HG02970 (cell line): Measurements from ENCODE around the gene POFUT1.
"Not testable (repeated sequence)": the region's sequence is repeated elsewhere in the genome, so short reads cannot be mapped to it uniquely, and the experiment has no call there.

ENCODE experiments used
- ATAC-seq: cut with Tn5 transposase; IDR thresholded peaks from one replicate; pipeline ENCODE4 v1.9.1; 2021; ENCODE audit warnings: mild to moderate bottlenecking, moderate library complexity, moderate number of reproducible peaks; ENCODE audit not compliant: unreplicated experiment, low FRiP score

POFUT1 gene

DNA sequence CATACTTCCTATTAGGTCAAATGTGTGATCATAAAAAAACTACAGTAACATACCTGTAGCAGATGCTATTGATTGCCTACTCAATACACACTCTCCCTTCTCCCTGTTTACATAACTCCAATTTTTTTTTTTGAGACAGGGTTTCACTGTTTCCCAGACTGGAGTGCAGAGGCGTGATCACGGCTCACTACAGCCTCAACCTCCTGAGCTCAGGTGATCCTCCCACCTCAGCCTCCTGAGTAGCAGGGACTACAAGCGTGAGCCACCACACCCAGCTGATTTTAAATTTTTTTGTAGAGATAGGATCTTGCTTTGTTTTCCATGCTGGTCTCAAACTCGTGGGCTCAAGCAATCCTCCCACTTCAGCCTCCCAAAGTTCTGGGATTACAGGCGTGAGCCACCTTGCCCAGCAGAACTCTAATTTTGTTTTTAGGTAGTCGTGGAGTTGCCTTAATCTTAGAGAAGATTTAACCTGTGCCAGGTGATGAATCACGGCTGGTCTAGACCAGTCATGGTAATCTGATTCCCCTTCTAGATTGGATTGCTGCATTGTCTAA lies 55.8 kb downstream of the POFUT1 start:
- ATAC-seq: no peak

DNA sequence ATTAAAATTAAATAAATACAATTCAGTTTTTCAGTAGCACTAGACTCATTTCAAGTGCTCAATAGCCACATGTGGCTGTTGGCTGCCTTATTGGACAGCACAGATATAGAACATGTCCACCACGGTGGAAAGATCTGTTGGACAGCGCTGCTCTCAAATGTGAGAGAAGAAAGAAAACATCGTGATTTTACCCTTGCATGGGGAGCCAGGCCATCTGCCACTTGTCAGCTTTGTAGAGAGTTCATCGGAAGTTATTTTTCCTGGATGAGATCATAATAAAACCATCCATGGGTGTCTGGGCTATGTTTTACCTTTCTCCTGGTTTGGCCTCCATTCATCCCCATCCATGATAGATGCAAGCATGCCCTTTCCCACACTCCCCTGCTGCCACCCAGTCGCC lies 63.9 kb downstream of the POFUT1 start:
- ATAC-seq: no peak

- no peak for ATAC-seq
Observed at GRCh38 chr20:32274359-32274758, 66.7 kb downstream of the POFUT1 start.

DNA sequence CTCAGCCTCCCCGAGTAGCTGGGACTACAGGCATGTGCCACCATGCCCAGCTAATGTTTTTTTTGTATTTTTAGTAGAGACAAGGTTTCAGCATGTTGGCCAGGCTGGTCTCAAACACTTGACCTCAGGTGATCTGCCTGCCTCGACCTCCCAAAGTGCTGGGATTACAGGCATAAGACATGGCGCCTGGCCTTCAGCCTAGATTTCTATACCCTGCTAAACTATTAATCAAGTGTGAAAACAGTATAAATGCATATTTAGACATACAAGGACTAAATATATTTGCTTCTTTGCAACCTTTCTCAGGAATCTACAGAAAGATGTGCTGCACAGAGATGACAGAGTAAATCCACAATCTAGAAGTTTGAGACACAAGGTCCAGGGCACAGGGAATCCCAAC lies 67.5 kb downstream of the POFUT1 start:
- ATAC-seq: not testable (repeated sequence)

DNA sequence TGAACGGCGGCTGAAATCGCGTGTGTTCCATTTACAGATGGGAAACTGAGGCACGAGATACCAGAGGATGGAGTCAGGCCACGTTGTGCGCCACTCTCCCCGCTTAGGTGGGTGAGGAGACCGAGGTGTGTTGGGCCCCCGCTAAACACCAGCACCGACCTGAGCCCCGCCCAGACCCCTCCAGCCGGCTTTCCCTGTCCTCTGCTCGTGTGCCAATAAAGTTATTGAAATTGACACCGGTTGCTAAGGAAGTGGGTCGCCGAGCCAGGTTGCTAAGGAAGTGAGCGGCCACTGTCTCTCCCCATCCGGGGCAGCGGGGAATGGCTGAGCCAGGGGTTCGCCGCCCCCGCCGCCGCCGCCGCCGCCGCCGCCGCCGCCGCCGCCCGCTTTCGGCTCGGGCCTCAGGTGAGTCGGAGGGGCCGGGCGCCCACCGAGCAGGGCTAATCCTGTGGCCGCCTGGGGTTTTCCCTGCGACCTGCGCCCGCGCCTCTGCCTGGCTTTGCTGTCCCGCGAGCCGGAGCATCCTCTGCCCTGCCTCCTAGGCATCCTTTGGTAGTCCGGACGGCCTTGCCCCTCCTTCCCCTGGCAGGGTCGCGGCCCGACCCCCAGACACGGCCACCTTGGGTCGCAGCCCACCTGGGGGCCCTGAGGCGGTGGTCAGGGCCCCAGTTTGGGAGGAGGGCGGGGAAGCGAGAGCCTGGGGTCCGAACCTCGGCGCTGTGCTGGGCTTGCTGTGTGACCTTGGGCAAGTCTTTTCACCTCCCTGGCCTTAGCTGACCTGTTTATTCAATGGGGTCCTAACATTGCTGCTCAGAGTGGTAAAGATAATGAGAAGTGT lies 69.9 kb downstream of the POFUT1 start, which contains the start of gene KIF3B:
KIF3B (plus strand) TSS at position 291 of the 838 bp plus-strand sequence. CDS start 32,127 bp downstream, outside the sequence.
- no peak for ATAC-seq

DNA sequence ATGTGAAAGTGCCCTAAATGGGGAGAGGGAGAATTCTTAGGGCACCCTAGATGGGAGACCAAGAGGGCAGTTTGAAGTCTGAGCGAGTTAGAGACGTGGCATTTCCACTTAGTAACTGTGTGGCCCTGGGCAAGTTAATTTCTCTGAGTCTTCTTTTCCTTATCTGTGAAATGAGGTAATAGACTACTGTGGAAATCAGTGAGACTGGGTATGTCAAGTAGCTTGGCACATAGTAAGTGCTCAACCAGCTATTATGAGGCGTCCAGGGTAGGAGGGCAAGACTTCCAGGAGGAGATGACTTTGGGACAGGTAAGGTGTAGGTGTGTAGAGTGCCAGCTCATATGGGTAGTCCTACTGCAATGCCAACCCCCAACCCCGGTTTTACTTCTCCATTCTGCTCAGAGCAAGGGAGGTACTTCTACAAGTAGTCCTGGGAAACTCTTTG lies 70.5 kb downstream of the POFUT1 start:
- ATAC-seq: peak; percentile 42

GRCh38 chr20:32281711-32282110 lies 74.0 kb downstream of the POFUT1 start:
- no peak for ATAC-seq

- no peak for ATAC-seq
Observed at GRCh38 chr20:32282461-32282860, 74.8 kb downstream of the POFUT1 start.

DNA sequence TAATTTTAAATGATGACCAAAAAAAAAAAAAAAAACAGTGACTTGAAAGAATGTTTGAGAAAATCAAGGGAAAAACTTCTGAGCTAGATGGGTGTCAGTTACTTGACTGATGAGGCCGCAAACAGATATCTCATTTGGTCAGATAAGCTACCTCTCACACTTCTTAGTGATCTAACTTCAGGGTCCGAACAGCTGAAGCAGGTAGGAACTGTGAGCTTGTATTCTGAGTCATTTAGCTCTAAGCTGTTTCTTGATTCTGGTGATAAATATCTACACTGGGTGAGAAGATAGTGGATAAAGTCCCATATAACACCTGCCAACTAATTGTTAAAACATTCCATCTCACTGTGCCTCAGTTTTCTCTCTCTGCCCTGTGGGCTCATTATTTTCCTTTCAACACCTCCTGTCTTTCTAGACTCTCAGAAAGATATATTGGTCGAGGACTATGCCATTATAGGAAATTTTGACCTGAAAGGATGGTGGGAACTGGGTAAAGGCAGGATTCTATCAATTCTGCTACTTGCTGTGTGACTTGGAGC lies 77.5 kb downstream of the POFUT1 start:
- ATAC-seq: no peak

- ATAC-seq: no peak
Observed at GRCh38 chr20:32285621-32286371, 78.1 kb downstream of the POFUT1 start.

- ATAC-seq: no peak
Observed at GRCh38 chr20:32287231-32287638, 79.6 kb downstream of the POFUT1 start.
